Measurements from ENCODE around the gene ZBTB12. TPM values are rescaled to one million over a fixed set of nuclear protein-coding genes. Genes with fewer than 3 reads are reported as not detected.

The ZBTB12 gene, protein sequence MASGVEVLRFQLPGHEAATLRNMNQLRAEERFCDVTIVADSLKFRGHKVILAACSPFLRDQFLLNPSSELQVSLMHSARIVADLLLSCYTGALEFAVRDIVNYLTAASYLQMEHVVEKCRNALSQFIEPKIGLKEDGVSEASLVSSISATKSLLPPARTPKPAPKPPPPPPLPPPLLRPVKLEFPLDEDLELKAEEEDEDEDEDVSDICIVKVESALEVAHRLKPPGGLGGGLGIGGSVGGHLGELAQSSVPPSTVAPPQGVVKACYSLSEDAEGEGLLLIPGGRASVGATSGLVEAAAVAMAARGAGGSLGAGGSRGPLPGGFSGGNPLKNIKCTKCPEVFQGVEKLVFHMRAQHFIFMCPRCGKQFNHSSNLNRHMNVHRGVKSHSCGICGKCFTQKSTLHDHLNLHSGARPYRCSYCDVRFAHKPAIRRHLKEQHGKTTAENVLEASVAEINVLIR
- 2.2 and 5.9 TPM in 2 replicates for total RNA-seq (2011; cell fraction: chromatin; rRNA removed; ENCODE audit: low replicate concordance)
- total RNA-seq (2011; cell fraction: nucleolus; rRNA removed): 6.8 and 7.0 TPM in 2 replicates
- 2.7 and 2.9 TPM in 2 replicates for total RNA-seq (2011; cell fraction: nucleoplasm; rRNA removed)
- total RNA-seq (2014; rRNA removed) (4.6 and 9.6 TPM in 2 replicates), total RNA-seq (2014; rRNA removed; fragmentation: Illumina TruSeq; extraction: Trizol) (1.4 and 1.9 TPM in 2 replicates), total RNA-seq (2015; rRNA removed; fragmentation: Illumina TruSeq; extraction: Trizol) (6.3 and 7.0 TPM in 2 replicates), total RNA-seq (2021) (9.9 and 12.4 TPM in 2 replicates), polyA plus RNA-seq (2011; rRNA removed) (2.6 and 4.1 TPM in 2 replicates), polyA plus RNA-seq (2014; fragmentation: Illumina TruSeq; extraction: Trizol) (7.0 and 12.4 TPM in 2 replicates), polyA plus RNA-seq (2014; fragmentation: Nextera tagmentation; extraction: Ambion mirVana) (under 1 TPM in 1 of 2 experiments, not detected in 1; 0.03 TPM), polyA plus RNA-seq (2014; rRNA removed) (9.1 and 10.4 TPM in 2 replicates), polyA minus RNA-seq (2011; rRNA and poly(A)+ RNA removed) (2.7 and 3.1 TPM in 2 replicates), Bru-seq, nascent RNA (percentile 57 among the genes with signal in this experiment), BruChase-seq, experiment 1, labeled RNA remaining after a 2-hour chase (percentile 61 among the genes with signal in this experiment), BruChase-seq, experiment 2, labeled RNA remaining after a 6-hour chase (percentile 62 among the genes with signal in this experiment)
- polyA plus RNA-seq (2011; cell fraction: cytosol; rRNA removed): 4.1 and 8.1 TPM in 2 replicates
- polyA plus RNA-seq (2011; cell fraction: nucleus; rRNA removed): 3.8 and 4.9 TPM in 2 replicates
- polyA plus RNA-seq (2012): 15.0 and 15.4 TPM in 2 replicates
- 6.1 and 6.5 TPM in 2 replicates for polyA minus RNA-seq (2011; cell fraction: cytosol; rRNA and poly(A)+ RNA removed)
- polyA minus RNA-seq (2011; cell fraction: nucleus; rRNA and poly(A)+ RNA removed): 5.0 and 8.6 TPM in 2 replicates
- long read RNA-seq, experiment 1: 0 reads
- long read RNA-seq, experiment 2, transcript ZBTB12-201 (2 exons, 1,875 nt): major isoform, 9 of 17 reads
- long read RNA-seq, experiment 2, partial matches to known transcripts: 0 of 17 reads
- long read RNA-seq, experiment 2, other reads (novel, unspliced or antisense): 8 of 17 reads
- long read RNA-seq, experiment 3: 0 reads

DNA sequence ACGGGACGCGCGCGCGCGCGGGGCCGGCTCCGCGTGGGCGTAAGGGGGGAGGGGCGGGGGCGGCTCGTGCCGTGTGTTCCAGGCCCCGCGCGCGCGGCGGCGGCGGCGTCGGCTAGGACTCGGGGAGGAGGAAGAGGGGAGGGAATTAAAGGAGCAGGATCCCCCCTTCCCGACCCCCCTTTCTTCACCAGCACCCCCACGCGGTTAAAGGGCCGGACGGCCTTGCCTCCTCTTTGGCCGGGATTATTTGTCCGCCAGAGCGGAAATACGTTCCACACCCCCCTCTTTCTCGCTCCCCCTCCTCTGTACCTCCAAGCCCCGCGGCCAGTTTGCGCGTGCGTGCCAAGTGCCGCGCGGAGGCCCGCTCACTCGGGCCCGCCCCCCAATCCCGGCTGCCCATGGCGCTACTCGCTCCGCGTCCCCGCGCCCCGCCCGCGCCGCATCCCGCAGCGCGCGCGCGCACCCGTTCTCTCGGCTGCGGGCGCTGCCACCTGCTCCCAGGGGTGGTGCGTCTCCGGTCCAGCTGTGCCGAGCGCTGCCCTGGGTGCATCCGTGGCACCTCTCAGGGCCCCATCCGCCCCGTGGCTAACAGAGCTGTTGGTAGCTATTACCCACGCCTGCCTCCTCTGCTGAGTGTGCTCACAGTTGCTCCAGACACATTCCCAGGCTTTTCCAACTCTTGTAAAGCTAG is at the start of gene ZBTB12:
ZBTB12 (minus strand) TSS at position 134 of the 691 bp plus-strand sequence. CDS start 781 bp downstream, outside the sequence.
- Histone ChIP-seq H3K4me3 (peak within 1 kb of the TSS; percentile 75), H3K4me1 (replicated peaks in 1 of 2; ENCODE audit: control insufficient read depth in 2 of 2, insufficient read depth in 2 of 2, low read length in 2 of 2) (peaks cover 31 to 36% of the 10 kb centered on the region in 2 experiments; a peak in 4 of 5 replicates), H4K20me1 (replicated peaks; ENCODE audit: control insufficient read depth, insufficient read depth, low read length) (peaks cover 3% of the 10 kb centered on the region; the same call in 1 of the 2 replicates), H3K79me2 (ENCODE audit: control insufficient read depth, insufficient read depth, low read length) (peaks cover 38% of the 10 kb centered on the region), H3K9me3 (replicated peaks; ENCODE audit: control insufficient read depth, insufficient read depth, low read depth, low read length) (no peaks in the 10 kb centered on the region), H3K27ac (ENCODE audit: extremely low read depth, low read depth, low read length) (peak within 1 kb of the TSS; percentile 84), H3K9ac (ENCODE audit: insufficient read depth in 1 of 2, low read depth in 2 of 2, low read length in 2 of 2) (peak within 1 kb of the TSS; percentile 72 to 90), H2AFZ (ENCODE audit: low read depth, low read length) (peak within 1 kb of the TSS; percentile 89), H3K4me2 (ENCODE audit: insufficient read depth, low read length) (peak within 1 kb of the TSS; percentile 93), H3K36me3 (ENCODE audit: control insufficient read depth, insufficient read depth, low read length) (peaks cover 12% of the 10 kb centered on the region; the same call in 1 of the 3 replicates), H3K27me3 (ENCODE audit: control insufficient read depth in 2 of 2, insufficient read depth in 2 of 2, low read length in 2 of 2) (no peaks in the 10 kb centered on the region), H3K9me1 (ENCODE audit: control insufficient read depth, insufficient read depth, low read length) (no peaks in the 10 kb centered on the region)
- no TSS peak for BruUV-seq (replicated peaks)
- ATAC-seq (peak; percentile 84), DNase-seq (ENCODE audit: extremely low read depth in 1 of 4, low spot score in 3 of 4) (peak; percentile 98), FAIRE-seq (peak; percentile 93)
- ChIA-PET CTCF (ENCODE audit: low intra/inter-chr PET ratio) (no interaction called here), POLR2A (interaction anchor here (0.6 to 2.2 kb wide), 12 partner anchors 16 to 343 kb away, joined by 3 to 7 read pairs (median 3); partner anchors contain the start of genes DXO, HSPA1A, HSPA1L and NEU1)
- under 1% methylated on average over 51 of the region's 77 CpGs for WGBS (ENCODE audit: insufficient coverage, low coverage, missing lambda C conversion rate)
- intact Hi-C loops (cut with micrococcal nuclease) (loop anchor here (1.0 to 10.0 kb wide), 5 partner anchors 45 to 293 kb away; partner anchors contain the start of genes CFB, GPSM3, NELFE and PBX2), in situ Hi-C loops (cut with MboI) (no loop called here)
- TF ChIP-seq MTA2 (IDR thresholded peaks at IDR 0.05; ENCODE audit: low read depth) (no peak), TRIM28 (IDR thresholded peaks at IDR 0.05) (no peak; the same call in 1 of the 2 replicates), ZNF766 (CRISPR knock-in tag; conservative IDR thresholded peaks at IDR 0.05) (peak; percentile 90), BRF1 (IDR thresholded peaks at IDR 0.05; ENCODE audit: borderline replicate concordance, extremely low read depth, insufficient read length) (no peak), CGGBP1 (CRISPR knock-in tag; IDR thresholded peaks at IDR 0.05) (no peak), EGR1 (conservative IDR thresholded peaks at IDR 0.05) (peak; percentile 83), PCBP1 (IDR thresholded peaks at IDR 0.05; ENCODE audit: low read depth, low read length, poor library complexity, severe bottlenecking) (peak; percentile 79), TCF3 (CRISPR knock-in tag; IDR thresholded peaks at IDR 0.05) (no peak), CBFA2T2 (conservative IDR thresholded peaks at IDR 0.05) (no peak)
- TF ChIP-seq, protein P1, sequence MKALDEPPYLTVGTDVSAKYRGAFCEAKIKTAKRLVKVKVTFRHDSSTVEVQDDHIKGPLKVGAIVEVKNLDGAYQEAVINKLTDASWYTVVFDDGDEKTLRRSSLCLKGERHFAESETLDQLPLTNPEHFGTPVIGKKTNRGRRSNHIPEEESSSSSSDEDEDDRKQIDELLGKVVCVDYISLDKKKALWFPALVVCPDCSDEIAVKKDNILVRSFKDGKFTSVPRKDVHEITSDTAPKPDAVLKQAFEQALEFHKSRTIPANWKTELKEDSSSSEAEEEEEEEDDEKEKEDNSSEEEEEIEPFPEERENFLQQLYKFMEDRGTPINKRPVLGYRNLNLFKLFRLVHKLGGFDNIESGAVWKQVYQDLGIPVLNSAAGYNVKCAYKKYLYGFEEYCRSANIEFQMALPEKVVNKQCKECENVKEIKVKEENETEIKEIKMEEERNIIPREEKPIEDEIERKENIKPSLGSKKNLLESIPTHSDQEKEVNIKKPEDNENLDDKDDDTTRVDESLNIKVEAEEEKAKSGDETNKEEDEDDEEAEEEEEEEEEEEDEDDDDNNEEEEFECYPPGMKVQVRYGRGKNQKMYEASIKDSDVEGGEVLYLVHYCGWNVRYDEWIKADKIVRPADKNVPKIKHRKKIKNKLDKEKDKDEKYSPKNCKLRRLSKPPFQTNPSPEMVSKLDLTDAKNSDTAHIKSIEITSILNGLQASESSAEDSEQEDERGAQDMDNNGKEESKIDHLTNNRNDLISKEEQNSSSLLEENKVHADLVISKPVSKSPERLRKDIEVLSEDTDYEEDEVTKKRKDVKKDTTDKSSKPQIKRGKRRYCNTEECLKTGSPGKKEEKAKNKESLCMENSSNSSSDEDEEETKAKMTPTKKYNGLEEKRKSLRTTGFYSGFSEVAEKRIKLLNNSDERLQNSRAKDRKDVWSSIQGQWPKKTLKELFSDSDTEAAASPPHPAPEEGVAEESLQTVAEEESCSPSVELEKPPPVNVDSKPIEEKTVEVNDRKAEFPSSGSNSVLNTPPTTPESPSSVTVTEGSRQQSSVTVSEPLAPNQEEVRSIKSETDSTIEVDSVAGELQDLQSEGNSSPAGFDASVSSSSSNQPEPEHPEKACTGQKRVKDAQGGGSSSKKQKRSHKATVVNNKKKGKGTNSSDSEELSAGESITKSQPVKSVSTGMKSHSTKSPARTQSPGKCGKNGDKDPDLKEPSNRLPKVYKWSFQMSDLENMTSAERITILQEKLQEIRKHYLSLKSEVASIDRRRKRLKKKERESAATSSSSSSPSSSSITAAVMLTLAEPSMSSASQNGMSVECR (CRISPR knock-in tag; IDR thresholded peaks at IDR 0.05): peak; percentile 56; the same call in 1 of the 2 replicates
